CD4-positive, alpha-beta T cell treated with Interferon gamma for 1 hour (primary cell): Measurements from ENCODE around the gene BRD1.
A peak's percentile ranks its signal among the peaks of the same experiment; 100 is the strongest.

Experiments
- DNase-seq: peaks from one replicate; pipeline ENCODE4 v3.0.0-alpha.2; 2020

Gene BRD1

DNA sequence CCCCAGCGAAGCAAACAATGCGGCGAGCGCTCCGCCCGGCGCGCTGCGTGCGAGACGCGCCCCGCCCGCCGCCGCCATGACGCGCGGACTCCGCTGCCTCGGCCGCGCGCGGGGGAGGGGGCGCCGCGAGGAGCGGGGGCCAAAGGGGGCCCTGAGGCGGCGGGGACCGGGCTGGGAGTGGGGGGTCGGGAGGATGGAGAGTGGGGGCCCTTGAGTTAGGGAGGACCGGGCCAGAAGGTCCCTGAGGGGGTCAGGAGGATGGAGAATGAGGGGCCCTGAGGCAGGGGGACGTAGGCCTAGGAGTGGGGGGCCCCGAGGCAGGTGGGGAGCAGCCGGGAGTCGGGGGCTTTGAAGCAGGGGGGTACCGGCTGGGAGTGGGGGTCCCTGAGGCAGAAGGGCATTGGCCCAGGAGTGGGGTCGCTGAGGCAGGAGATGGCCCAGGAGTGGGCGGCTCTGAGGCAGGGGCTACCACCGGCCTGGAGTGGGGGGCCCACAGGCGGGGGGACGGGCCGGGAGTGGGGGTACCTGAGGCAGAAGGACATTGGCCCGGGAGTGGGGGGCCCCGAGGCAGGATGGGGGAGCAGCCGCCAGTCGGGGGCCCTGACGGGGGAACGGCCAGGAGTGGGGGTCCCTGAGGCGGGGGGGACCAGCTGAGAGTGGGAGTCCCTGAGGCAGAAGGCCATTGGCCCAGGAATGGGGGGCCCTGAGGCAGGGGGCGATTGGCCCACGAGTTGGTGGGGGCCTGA is at the start of gene BRD1:
Gene BRD1 (minus strand): TSS at position 21 of the 746 bp plus-strand sequence. CDS start 3,556 bp downstream, outside the sequence.
- DNase-seq = peak; percentile 56

DNA sequence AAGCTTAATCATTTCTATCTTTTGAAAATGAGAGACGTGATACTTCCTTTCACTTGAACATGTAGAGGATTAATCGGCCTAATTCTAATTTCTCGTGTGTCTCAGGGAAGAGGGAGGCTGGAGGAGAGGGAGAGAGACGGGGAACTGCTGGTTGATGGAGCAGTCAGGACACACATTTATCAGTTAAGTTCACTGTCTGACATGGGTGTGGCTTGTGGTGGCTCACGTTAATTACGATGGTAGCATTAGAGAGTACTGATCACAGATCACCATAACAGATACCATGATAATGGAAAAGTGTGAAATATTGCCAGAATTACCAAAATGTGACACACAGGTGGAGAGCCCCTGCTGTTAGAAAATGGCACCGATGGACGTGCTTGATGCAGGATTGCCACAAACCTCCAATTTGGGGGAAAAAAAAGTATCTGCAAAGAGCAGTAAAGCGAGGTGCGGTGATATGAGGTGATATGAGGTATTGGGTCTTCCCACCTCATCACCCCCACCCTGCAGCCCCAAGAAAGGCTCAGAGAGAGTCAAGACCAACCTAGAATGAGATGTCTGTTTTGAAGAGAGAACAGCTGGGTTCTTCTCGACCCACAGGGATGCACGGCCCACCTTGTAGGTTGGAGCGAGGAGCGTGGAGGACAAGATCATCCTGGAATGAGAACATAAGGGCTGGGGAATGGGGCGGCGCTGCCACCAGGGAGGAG is 45.7 kb upstream of the BRD1 start:
- no peak for DNase-seq

- DNase-seq = no peak
Measured at GRCh38 chr22:49872347-49872746, 44.7 kb upstream of the BRD1 start.

DNA sequence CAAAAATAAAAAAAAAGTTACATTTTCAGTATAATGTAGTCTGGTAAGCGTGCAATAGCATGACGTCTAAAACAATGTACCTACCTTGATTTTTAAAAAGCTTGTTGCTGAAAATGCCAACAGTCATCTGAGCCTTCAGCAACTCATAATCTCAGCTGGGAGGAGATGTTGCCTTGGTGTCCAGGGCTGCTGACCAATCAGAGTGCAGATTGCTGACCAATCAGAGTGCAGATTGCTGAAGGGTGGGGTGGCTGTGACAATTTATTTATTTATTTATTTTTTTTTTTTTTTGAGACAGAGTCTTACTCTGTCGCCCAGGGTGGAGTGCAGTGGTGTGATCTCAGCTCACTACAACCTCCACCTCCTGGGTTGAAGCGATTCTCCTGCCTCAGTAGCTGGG is 43.8 kb upstream of the BRD1 start:
- DNase-seq = no peak

DNA sequence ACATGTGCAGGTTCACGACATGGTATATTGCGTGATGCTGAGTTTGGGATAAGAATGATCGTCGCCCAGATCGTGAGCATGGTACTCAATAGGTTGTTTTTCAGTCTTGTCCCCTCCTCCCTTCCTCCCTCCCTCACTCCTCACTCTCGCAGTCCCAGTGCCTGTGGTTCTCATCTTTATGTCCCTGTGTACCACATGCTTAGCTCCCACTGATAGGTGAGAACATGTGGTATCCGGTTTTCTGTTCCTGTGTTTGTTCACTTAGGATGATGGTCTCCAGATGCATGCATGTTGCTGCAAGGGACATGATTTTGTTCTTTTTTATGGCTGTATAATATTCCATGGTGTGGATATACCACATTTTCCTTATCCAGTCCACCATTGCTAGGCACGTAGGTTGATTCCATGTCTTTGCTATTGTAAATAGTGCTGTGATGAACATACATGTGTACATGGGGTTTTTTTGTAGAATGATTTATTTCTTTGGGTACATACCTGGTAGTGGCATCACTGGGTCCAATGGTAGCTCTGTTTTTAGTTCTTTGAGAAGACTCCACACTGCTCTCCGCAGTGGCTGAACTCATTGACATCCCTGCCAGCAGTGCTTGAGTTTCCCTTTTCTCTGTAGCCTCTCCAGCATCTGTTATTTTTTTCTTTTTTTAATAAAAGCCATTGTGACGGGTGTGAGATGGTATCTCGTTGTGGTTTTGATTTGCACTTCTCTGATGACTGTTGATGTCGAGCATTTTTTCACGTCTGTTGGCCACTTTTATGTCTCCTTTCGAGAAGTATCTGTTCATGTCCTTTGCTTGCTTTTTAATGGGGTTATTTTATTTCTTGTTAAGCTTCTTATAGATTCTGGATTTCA is 42.4 kb upstream of the BRD1 start:
- no peak for DNase-seq

DNA sequence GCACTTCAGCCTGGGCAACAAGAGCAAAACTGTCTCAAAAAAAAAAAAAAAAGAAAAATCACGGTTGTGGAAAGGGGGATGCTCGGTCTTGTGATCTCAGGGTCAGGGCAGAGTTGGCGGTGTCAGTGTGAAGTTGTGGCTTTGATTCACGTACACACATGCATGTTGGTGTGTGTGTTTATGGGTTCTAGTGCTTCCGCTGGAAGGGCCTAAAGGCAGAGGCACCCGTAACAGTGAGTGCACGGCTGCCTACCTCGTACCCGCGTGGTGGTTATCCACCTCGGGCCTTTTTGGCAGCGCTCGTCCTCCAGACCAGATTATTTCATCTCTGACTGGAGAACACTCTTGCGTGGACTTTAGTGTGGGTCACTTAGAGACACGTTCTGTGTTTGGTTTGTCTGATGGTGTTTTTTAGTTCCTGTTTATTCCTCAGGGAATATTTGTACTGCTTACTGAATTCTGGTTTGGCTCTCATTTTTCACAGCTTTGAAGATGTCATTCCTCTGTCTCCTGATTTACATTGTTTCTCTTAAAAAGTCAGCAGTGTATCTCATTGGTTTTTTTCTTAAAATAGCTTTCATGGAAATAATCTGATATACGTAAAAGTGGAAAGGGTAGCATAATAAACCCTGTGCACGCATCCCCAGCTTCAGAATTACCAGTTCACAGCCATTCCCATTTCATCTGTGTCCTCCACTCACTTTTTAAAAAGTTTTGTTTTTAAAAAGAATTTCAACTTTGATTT is 41.6 kb upstream of the BRD1 start:
- DNase-seq = no peak

DNA sequence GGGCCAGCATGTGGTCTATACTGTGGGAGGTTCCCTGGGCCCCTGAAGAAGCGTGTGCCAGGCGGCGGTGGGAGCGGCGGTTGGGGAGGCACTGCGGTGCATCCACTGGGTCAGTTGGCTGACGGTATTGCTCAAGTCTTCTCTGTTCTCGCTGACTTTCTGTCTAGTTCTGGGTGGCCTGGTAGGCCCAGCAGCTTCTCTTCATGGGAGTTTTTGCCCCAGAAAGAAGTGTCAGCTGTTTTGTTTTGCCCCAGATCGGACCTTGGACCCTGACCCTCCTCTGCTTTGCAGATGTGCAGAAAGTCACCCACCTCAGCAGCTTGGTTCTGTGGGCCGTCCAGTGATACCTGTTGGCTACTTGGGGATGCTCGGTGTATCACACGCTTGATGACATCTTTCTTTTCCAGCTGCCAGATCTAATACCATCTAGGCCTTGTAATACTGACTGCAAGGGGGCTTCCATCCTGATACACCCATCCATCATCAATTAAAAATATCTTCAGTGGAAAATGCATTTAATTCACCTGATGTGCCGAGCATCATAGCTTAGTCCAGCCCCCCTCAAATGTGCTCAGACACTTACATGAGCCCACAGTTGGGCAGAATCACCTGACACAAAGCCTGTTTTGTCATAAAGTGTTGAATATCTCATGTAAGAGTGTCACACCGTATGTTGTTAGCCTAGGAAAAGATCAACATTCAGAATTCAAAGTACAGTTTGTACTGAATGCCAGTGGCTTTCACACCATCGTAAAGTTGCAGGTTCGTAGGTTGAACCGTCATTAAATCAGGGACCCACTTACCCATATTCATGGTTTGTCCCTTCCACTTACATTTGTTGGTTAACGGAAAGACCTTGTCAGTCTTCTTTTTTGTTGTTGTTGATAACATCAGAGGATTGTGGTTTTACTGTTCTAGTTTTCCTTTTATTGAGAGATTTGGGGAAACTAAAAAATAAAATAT is 39.9 kb upstream of the BRD1 start:
- DNase-seq = no peak

DNA sequence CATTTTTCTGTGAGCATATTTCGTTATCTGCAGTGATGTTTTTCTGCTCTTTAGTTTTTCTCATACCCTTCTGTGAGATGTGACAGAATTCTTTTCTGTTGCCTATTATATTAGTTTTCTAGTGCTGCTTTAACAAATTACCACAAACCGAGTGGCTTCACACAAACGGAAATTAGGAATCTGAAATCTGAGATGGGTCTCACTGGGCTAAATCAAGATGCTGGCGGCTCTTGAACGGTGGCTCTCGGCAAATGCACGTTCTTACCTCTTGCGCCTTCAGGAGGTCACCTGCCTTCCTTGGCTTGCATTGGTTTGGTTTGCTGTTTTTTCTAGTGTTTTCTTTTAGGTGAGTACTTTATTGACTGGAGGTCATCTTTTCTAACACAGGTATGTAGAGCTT is 39.0 kb upstream of the BRD1 start:
- no peak for DNase-seq

DNA sequence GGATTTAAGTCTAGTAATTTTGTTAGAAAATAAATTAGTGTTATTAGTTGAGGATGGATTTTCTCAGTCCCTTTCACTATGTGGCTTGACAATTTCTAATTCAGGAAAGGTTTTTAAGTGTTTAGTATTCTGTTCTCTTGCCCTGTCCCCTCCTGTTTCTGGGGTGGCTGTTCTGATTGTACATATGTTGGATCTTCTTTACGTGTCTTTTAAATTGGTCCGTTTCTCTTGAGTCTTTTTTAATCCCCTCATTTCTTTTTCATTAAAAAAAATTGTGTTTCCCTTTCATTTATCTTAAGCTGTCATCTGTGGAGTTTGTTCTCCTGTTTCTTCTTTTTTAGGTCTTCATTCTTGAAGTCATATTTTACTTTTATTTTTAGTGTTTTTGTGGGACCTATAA is 38.5 kb upstream of the BRD1 start:
- DNase-seq = no peak

GRCh38 chr22:49865156-49865555 is 37.5 kb upstream of the BRD1 start:
- no peak for DNase-seq

DNA sequence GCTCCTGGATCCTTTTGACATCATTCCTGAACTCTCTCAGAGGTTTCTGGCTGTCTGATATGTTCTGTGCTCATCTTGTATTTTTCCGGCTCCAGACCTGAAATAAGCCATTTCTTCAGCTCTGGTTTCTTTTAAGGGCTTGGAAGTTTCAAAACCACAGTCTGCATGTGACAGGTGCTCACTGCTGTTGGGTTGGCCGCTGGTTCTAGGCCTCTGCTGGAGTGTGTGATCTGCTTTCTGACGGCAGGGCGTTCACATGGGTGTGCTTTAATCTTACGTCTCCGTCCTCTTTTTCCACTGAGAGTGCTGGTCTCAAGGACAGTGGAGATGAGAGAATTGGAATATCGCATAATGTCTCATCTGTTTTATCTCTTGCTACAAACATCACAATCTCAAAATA is 36.3 kb upstream of the BRD1 start:
- DNase-seq = no peak

DNA sequence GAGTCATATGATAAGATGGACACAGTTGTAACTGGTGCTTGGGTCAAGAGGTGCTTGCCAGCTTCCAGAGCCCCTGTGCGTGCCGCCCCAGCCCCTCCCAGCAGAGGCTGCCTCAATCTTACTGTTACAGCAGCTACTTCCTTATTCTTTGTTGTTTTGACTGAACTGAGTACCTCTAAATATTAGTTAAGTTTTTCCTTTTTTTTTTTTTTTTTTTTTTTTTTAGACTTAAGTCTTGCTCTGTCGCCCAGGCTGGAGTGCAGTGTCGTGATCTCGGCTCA is 34.8 kb upstream of the BRD1 start:
- no peak for DNase-seq

DNA sequence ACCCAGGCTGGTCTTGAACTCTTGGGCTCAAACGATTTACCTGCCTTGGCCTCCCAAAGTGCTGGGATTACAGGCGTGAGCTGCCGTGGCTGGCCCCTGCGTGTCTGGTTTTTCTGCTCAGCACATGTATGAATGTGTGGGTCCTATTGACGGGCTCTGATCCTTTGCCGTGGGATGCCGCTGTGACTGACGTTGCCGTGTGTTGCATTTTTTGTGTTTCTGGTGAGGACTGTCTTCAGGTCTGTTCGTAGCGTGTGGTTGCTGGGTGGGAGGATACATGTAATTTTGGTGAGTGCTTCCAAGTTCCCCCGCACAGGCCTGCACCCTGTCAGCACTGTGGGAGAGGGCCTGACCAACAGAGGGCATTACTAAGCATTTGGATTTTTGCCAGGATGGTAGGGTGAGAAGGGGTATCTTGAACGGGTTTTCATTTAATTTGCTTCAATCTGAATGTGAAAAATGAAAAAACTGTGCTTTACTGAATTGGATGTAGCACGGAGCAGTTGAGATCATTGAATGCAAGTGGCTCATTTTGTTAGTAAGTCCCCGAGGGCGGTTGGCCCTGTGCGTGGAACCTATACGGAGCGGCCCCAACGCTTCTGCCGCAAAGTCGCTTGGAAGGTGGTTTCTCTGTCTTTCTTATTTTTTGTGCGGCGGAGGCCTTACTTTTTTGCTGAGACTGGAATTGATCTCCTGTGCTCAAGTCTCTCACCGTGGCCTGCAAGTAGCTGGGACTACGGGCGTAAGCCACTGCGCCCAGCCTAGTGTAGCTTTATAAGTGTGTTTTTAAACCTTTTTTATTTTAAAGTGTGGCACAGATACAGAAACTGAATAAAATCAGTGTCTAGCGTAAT is 34.2 kb upstream of the BRD1 start:
- no peak for DNase-seq

DNA sequence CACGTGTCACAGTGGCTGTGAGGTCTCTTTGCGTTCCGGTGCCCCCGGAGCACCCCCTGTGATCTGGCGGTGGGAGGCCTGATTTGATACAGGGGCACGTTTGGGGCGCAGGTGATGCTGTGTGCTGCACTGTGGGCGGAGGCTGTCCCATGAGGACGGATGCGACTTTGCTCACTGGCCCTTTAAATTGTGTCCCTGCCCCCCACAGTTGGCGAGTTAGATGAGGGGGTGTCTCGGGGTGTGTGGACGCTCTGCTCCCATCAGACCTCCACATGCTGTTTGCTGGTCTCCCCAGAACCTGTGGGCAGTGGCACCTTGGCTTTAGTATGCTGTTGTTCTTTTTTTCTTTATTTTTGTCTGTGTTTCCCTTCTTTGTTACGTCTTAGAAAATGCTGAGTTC is 31.2 kb upstream of the BRD1 start:
- DNase-seq = no peak

DNA sequence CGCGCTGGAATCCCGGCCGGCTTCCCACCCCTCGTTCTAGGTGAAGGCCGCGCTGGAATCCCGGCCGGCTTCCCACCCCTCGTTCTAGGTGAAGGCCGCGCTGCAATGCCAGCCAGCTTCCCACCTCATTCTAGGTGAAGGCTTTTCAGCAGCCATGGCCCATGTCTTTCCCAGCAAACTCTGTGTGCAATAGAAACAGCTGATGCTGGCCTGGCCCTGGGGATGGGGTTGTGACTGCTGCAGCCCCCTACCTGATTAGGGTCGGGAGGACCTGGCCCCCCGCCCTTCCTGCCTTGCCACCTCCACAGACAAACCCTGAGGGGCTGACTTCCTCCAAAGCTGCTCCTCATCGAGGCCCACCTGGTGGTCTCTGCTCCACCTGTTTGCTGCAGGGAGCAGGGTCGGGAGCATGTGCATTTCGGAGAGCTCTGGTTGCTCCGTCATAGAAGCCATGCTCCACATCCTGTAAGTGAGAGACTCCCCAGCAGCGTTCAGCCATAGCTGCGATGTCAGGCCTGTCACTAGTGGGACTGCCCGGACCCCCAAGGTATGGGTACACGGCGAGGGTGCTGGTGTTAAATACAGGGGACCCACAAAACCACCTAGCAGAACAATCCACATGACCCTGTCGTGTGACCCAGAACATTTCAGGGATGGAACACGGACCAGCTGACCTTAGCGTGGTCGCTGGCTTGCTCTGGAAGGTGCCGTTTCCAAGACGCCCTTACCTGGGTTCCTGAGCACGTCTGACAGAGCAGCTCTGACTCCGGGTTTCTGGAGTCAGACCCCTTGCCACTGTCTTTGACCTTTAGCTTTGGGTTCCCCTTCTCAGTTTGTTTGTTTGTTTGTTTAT is 29.3 kb upstream of the BRD1 start:
- DNase-seq = no peak

DNA sequence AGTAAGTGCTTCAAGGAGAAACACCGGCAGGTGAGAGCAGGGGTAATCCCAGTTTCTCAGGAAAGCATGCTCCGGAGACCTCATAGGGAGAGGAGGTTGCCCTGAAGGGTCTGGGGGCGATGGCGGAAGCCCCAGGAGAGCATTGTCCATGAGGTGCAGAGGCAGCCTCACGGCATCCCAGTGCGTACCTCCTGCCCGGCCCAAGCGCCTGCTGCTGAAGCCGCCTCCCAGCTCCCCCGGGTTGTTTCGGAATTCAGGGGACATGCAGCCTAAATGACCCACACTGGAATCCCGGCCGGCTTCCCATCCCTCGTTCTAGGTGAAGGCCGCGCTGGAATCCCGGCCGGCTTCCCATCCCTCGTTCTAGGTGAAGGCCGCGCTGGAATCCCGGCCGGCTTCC is 28.7 kb upstream of the BRD1 start:
- no peak for DNase-seq

DNA sequence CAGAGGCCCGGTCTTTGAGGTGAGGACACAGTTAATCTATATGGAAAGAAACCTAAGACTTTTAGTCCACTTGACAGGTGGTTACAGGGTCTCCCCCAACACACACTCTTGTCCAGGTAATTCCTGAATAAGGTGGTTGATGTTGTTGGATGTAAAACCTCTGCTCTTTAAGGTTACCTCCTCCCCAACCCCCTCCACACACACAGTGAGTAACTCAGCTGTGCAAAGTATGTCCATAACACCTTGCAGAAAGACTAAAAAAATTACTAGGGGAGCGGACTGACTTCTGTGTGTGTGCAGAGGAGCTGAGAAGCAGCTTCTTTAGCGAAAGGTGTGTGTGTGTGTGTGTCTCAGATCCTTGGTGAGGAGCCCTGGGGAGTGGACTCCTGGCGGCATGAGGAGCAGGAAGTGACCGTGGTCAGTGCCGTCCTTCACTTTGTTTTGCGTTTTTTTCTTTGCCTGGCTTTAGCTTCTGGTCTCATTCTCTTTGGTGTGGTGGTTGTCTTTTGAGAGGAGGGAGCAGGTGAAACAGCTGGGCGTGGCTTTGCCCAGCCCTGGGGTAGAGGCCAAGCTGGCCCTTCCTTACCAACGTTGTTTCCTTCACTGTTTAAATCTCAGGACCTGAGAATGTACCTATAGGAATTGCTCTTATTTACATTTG is 27.7 kb upstream of the BRD1 start:
- DNase-seq = no peak

- peak; percentile 23 for DNase-seq
Measured at GRCh38 chr22:49853981-49854831, 26.5 kb upstream of the BRD1 start.
